Caco-2 (cell line): ENCODE measurements around the gene RPL22. TPM values are rescaled to one million over a fixed set of nuclear protein-coding genes. Genes with fewer than 3 reads are reported as not detected.

Experiments
- BruUV-seq: library from RNA; stranded (reverse); fragments of 400-500 nt; replicated peaks from 2 replicates; lab custom pipeline; 2021; lab: Mats Ljungman, UMichigan
- CTCF ChIA-PET: fragments of 300-600 bp; sonication (Branson Sonifier 250); formaldehyde crosslinking; loops from one replicate; lab custom pipeline; 2022; ENCODE audit warnings: antibody characterized with exemption; lab: Charles Lee
- POLR2A ChIA-PET: fragments of 300-600 bp; sonication (Branson Sonifier 250); formaldehyde crosslinking; loops from one replicate; lab custom pipeline; 2022; ENCODE audit warnings: antibody characterized with exemption; lab: Charles Lee
- DNase-seq, 2 experiments: peaks; one replicate each; pipeline versions ENCODE4 v3.0.0 to v3.0.0-alpha.2; 2020 to 2022
- H3K27me3 ChIP-seq: replicated peaks from 2 replicates; pipeline ENCODE4 v1.6.0; 2011; ENCODE audit warnings: low read length; ENCODE audit not compliant: control insufficient read depth, insufficient read depth
- H3K36me3 ChIP-seq: 2 replicates; pipeline ENCODE4 v1.5.1; 2011; ENCODE audit warnings: low read length; ENCODE audit not compliant: control insufficient read depth, insufficient read depth
- H3K4me1 ChIP-seq: fragments of 250-450 bp; sonication (Bioruptor Pico); 2 replicates; pipeline ENCODE4 v1.5.1; 2020; ENCODE audit warnings: mild to moderate bottlenecking
- H3K4me3 ChIP-seq: 2 replicates; pipeline ENCODE4 v1.5.1; 2011; ENCODE audit warnings: low read depth, mild to moderate bottlenecking, control low read depth, low read length
- H3K9me3 ChIP-seq: fragments of 250-450 bp; sonication (Bioruptor Pico); 2 replicates; pipeline ENCODE4 v1.5.1; 2020; ENCODE audit warnings: mild to moderate bottlenecking, moderate library complexity
- H3K27ac Mint-ChIP-seq: one replicate; pipeline ENCODE4 v1.8.0; 2022; ENCODE audit warnings: mixed read lengths; ENCODE audit not compliant: unreplicated experiment
- H3K27me3 Mint-ChIP-seq: one replicate; pipeline ENCODE4 v1.8.0; 2022; ENCODE audit warnings: mixed read lengths; ENCODE audit not compliant: insufficient read depth, unreplicated experiment
- H3K36me3 Mint-ChIP-seq: one replicate; pipeline ENCODE4 v1.8.0; 2022; ENCODE audit warnings: mild to moderate bottlenecking, mixed read lengths; ENCODE audit not compliant: insufficient read depth, unreplicated experiment
- H3K4me1 Mint-ChIP-seq: one replicate; pipeline ENCODE4 v1.8.0; 2022; ENCODE audit warnings: low read depth, mixed read lengths; ENCODE audit not compliant: unreplicated experiment
- H3K4me3 Mint-ChIP-seq: one replicate; pipeline ENCODE4 v1.8.0; 2022; ENCODE audit warnings: mild to moderate bottlenecking, moderate library complexity, mixed read lengths; ENCODE audit not compliant: unreplicated experiment
- H3K9me3 Mint-ChIP-seq: one replicate; pipeline ENCODE4 v1.8.0; 2022; ENCODE audit warnings: mixed read lengths; ENCODE audit not compliant: unreplicated experiment
- CTCF ChIP-seq, 2 experiments: fragments of 200-600 bp in 1 of 2; IDR thresholded peaks; 1 replicate in 1 of 2; 2 replicates in 1 of 2; pipeline versions ENCODE4 v1.5.1 to v1.8.0; 2011 to 2022; ENCODE audit warnings: antibody characterized with exemption in 1 of 2, control low read depth in 1 of 2, inconsistent platforms in 1 of 2, low read depth in 1 of 2, low read length in 1 of 2, mild to moderate bottlenecking in 1 of 2, moderate library complexity in 1 of 2; ENCODE audit not compliant: insufficient read depth in 1 of 2, severe bottlenecking in 1 of 2, unreplicated experiment in 1 of 2
- intact Hi-C: fragments of 100-400 bp; cut with micrococcal nuclease; formaldehyde crosslinking; loops from one replicate; pipeline ENCODE4 v1.10.0; 2022; ENCODE audit not compliant: unreplicated experiment
- total RNA-seq: library from RNA; stranded (reverse); gene quantifications from 2 replicates; pipeline ENCODE4 v1.2.3, GENCODE V29; 2022

The RPL22 gene
- total RNA-seq, 1 experiment from 2014 or later: 406 TPM

- no peaks in the 10 kb centered on the region for H3K9me3 Mint-ChIP-seq
- ChIA-PET CTCF (interaction anchor here (0.6 to 1.7 kb wide), 17 partner anchors 38 to 727 kb away, joined by 3 to 15 read pairs (median 4); partner anchors contain the start of genes ACOT7 and RNF207), POLR2A (interaction anchor here (1.0 kb wide), 1 partner anchor 9 kb away, joined by 4 read pairs; the partner anchor contains the start of gene ICMT)
- intact Hi-C loops: loop anchor here (2.0 to 5.0 kb wide), 2 partner anchors 136 to 248 kb away; partner anchors contain the start of gene PLEKHG5
- TF ChIP-seq CTCF (IDR thresholded peaks at IDR 0.05; ENCODE audit: insufficient read depth in 1 of 2, low read depth in 1 of 2, low read length in 1 of 2, severe bottlenecking in 1 of 2, unreplicated experiment in 1 of 2): no peak
- Histone ChIP-seq H3K27me3 (no peaks in the 10 kb centered on the region), H3K9me3 (no peaks in the 10 kb centered on the region), H3K4me1 (0 out of 2 replicates have a peak, but pooled peaks cover 14% of the 10 kb centered on the region), H3K36me3 (no peaks in the 10 kb centered on the region), H3K4me3 (no peak overlapping the region)
- no peak overlapping the region for H3K27ac Mint-ChIP-seq
- no peak for DNase-seq
- no peak overlapping the region for H3K4me3 Mint-ChIP-seq
- BruUV-seq: no TSS peak
- peaks cover 7% of the 10 kb centered on the region for H3K27me3 Mint-ChIP-seq
- peaks cover 5% of the 10 kb centered on the region for H3K4me1 Mint-ChIP-seq
- H3K36me3 Mint-ChIP-seq: peaks cover 5% of the 10 kb centered on the region
Observed at GRCh38 chr1:6244401-6245049, 45.1 kb upstream of the RPL22 start.

- H3K4me3 Mint-ChIP-seq: no peak within 1 kb of the TSS
- H3K27ac Mint-ChIP-seq: no peak within 1 kb of the TSS
- 0 out of 2 replicates have a peak, but pooled peaks cover 14% of the 10 kb centered on the region for H3K4me1 ChIP-seq
- peaks cover 7% of the 10 kb centered on the region for H3K27me3 Mint-ChIP-seq
- intact Hi-C loops: loop anchor here (2.0 kb wide), 1 partner anchor 135 kb away; no protein-coding TSS in a partner anchor
- peaks cover 5% of the 10 kb centered on the region for H3K36me3 Mint-ChIP-seq
- BruUV-seq: no TSS peak
- H3K36me3 ChIP-seq: no peaks in the 10 kb centered on the region
- H3K9me3 ChIP-seq: no peaks in the 10 kb centered on the region
- ChIA-PET POLR2A (no interaction called here), CTCF (no interaction called here)
- no peaks in the 10 kb centered on the region for H3K27me3 ChIP-seq
- no peak for DNase-seq
- no peak for TF ChIP-seq CTCF (IDR thresholded peaks at IDR 0.05; ENCODE audit: insufficient read depth in 1 of 2, low read depth in 1 of 2, low read length in 1 of 2, severe bottlenecking in 1 of 2, unreplicated experiment in 1 of 2)
- H3K4me1 Mint-ChIP-seq: peaks cover 5% of the 10 kb centered on the region
- no peak within 1 kb of the TSS for H3K4me3 ChIP-seq
- no peaks in the 10 kb centered on the region for H3K9me3 Mint-ChIP-seq
Observed at GRCh38 chr1:6243993-6244392, 44.6 kb upstream of the RPL22 start, which contains the start of gene HES3. Gene HES3, plus strand, starts transcription at chr1:6244179. Its CDS starts 187 bp downstream, at chr1:6244366.

- intact Hi-C loops: no loop called here
- Mint-ChIP-seq H3K4me3 (no peak overlapping the region), H3K27ac (no peak overlapping the region)
Observed at GRCh38 chr1:6243053-6243834, 43.8 kb upstream of the RPL22 start.

More at GRCh38 chr1:6243053-6243834, 43.8 kb upstream of the RPL22 start:
- CTCF ChIA-PET: no interaction called here
- no peak for DNase-seq
- Histone ChIP-seq H3K27me3 (no peaks in the 10 kb centered on the region), H3K36me3 (no peaks in the 10 kb centered on the region), H3K4me1 (0 out of 2 replicates have a peak, but pooled peaks cover 17% of the 10 kb centered on the region), H3K4me3 (no peak overlapping the region), H3K9me3 (no peaks in the 10 kb centered on the region)
- Mint-ChIP-seq H3K9me3 (no peaks in the 10 kb centered on the region), H3K27me3 (peaks cover 7% of the 10 kb centered on the region), H3K36me3 (peaks cover 5% of the 10 kb centered on the region), H3K4me1 (peaks cover 5% of the 10 kb centered on the region)
- POLR2A ChIA-PET: no interaction called here
- TF ChIP-seq CTCF (IDR thresholded peaks at IDR 0.05; ENCODE audit: insufficient read depth in 1 of 2, low read depth in 1 of 2, low read length in 1 of 2, severe bottlenecking in 1 of 2, unreplicated experiment in 1 of 2): no peak
- BruUV-seq: no TSS peak
